Calu3 (cell line): ENCODE results near the gene ATOH8. TPM values are rescaled to one million over a fixed set of nuclear protein-coding genes. Genes with fewer than 3 reads are reported as not detected.
A peak's percentile ranks its signal among the peaks of the same experiment; 100 is the strongest.

ENCODE experiments used
- BruUV-seq: library from RNA; stranded (reverse); fragments of 400-500 nt; replicated peaks from 2 replicates; lab custom pipeline; 2021; lab: Mats Ljungman, UMichigan
- CTCF ChIA-PET: fragments of 300-600 bp; sonication (Branson Sonifier 250); formaldehyde crosslinking; loops from one replicate; lab custom pipeline; 2022; ENCODE audit warnings: antibody characterized with exemption; lab: Charles Lee
- DNase-seq: peaks from one replicate; pipeline ENCODE4 v3.0.0; 2022
- H3K27ac Mint-ChIP-seq: one replicate; pipeline ENCODE4 v1.8.0; 2022; ENCODE audit warnings: mixed read lengths; ENCODE audit not compliant: unreplicated experiment
- H3K27me3 Mint-ChIP-seq: one replicate; pipeline ENCODE4 v1.8.0; 2022; ENCODE audit warnings: mixed read lengths; ENCODE audit not compliant: unreplicated experiment
- H3K36me3 Mint-ChIP-seq: one replicate; pipeline ENCODE4 v1.8.0; 2022; ENCODE audit warnings: mild to moderate bottlenecking, moderate library complexity, mixed read lengths; ENCODE audit not compliant: insufficient read depth, unreplicated experiment
- H3K4me1 Mint-ChIP-seq: one replicate; pipeline ENCODE4 v1.8.0; 2022; ENCODE audit warnings: mild to moderate bottlenecking, low read depth, mixed read lengths; ENCODE audit not compliant: unreplicated experiment
- H3K4me3 Mint-ChIP-seq: one replicate; pipeline ENCODE4 v1.8.0; 2022; ENCODE audit warnings: mild to moderate bottlenecking, low read depth, moderate library complexity, mixed read lengths; ENCODE audit not compliant: unreplicated experiment
- H3K9me3 Mint-ChIP-seq: one replicate; pipeline ENCODE4 v1.8.0; 2022; ENCODE audit warnings: low read depth, mixed read lengths; ENCODE audit not compliant: unreplicated experiment
- intact Hi-C: fragments of 100-400 bp; cut with micrococcal nuclease; formaldehyde crosslinking; loops from one replicate; pipeline ENCODE4 v1.10.0; 2022; ENCODE audit not compliant: unreplicated experiment
- total RNA-seq: library from RNA; stranded (reverse); gene quantifications from 2 replicates; pipeline ENCODE4 v1.2.3, GENCODE V29; 2022
- TF ChIP-seq, protein P1 (sequence below): fragments of 200-600 bp; IDR thresholded peaks from one replicate; pipeline ENCODE4 v1.8.0; 2022; ENCODE audit warnings: antibody characterized with exemption; ENCODE audit not compliant: unreplicated experiment

ATOH8 gene
- total RNA-seq, 1 experiment from 2014 or later: 0.19 TPM

DNA sequence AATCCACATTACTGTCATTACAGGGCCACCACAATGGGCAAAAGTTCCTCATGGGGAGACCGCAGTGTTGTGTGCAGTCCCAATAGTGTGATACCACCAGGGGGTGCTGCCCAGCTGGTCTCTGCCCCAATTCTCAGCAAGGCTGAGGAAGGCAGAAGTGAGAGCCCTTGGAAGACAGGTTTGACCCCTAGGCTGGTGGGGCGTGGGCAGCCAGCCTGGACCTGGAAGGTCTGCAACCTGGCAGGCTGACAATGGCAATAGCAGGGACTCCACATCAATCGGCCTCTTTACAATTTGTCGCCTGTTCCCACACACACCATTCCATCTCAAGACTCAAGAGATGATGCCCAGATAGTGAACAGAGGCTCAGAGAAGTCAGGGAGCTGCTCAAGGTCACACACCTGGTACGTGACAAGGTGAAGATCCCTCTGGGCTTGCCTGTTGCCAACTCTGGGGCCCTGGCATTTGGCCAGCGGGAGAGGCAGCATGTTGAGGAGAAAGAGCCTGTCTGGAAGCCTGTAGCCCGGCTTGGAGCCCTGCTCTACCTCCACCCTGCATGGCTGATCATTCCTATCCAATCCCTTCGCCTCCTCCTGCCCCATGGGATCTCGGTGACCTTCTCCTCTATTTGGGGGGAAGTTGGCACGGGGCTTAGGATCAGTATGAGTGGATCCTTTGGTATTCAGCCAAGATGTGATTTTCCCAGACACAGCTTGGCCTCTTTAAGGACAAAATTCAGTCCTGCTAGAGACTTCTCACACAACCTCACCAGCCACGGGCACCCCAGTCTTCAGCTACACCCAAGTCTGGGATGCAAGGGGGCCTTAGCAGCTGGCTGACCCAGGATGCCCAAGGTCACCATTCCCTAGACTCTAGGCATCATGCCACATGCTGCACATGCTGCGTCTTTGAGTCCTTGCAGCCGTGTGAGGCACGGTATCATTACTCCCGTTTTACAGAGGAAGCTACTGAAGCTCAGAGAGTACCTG is 2.9 kb upstream of the ATOH8 start:
- peaks cover 15% of the 10 kb centered on the region for H3K4me1 Mint-ChIP-seq
- TF ChIP-seq, protein P1, sequence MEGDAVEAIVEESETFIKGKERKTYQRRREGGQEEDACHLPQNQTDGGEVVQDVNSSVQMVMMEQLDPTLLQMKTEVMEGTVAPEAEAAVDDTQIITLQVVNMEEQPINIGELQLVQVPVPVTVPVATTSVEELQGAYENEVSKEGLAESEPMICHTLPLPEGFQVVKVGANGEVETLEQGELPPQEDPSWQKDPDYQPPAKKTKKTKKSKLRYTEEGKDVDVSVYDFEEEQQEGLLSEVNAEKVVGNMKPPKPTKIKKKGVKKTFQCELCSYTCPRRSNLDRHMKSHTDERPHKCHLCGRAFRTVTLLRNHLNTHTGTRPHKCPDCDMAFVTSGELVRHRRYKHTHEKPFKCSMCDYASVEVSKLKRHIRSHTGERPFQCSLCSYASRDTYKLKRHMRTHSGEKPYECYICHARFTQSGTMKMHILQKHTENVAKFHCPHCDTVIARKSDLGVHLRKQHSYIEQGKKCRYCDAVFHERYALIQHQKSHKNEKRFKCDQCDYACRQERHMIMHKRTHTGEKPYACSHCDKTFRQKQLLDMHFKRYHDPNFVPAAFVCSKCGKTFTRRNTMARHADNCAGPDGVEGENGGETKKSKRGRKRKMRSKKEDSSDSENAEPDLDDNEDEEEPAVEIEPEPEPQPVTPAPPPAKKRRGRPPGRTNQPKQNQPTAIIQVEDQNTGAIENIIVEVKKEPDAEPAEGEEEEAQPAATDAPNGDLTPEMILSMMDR: peak; percentile 73
- CTCF ChIA-PET: interaction anchor here (0.5 to 2.7 kb wide), 8 partner anchors 10 to 337 kb away, joined by 3 to 16 read pairs (median 4); no protein-coding TSS in a partner anchor
- H3K36me3 Mint-ChIP-seq: peaks cover 5% of the 10 kb centered on the region
- H3K27ac Mint-ChIP-seq: no peak overlapping the region
- BruUV-seq: no TSS peak
- H3K27me3 Mint-ChIP-seq: peaks cover 70% of the 10 kb centered on the region
- H3K4me3 Mint-ChIP-seq: no peak overlapping the region
- DNase-seq: peak; percentile 85
- no peaks in the 10 kb centered on the region for H3K9me3 Mint-ChIP-seq
- intact Hi-C loops: loop anchor here (1.0 kb wide), 1 partner anchor 63 kb away; no protein-coding TSS in a partner anchor

DNA sequence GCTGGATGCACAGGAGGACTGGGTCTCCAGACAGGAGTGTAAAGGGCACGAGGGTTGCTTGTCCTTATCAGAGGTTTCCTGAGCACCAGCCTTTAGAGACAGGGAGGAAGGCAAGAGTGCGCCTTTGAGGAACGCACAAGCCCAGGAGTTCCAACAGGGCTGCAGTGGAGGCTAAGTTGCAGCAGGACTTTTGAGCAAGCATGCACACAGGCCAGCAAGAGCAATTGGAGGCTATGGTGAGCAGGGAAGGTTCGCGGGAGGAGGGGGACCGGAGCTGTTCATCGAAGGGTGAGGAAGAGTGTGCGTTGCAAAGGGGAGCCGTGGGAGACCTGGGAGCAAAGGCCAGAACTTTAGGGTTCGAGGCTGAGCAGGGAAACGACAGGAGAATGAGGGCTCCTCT is 2.2 kb upstream of the ATOH8 start:
- H3K36me3 Mint-ChIP-seq: peaks cover 5% of the 10 kb centered on the region
- no peak for DNase-seq
- H3K9me3 Mint-ChIP-seq: no peaks in the 10 kb centered on the region
- CTCF ChIA-PET: interaction anchor here (1.4 to 2.3 kb wide), 4 partner anchors 9 to 63 kb away, joined by 3 to 16 read pairs (median 6); no protein-coding TSS in a partner anchor
- H3K27me3 Mint-ChIP-seq: peaks cover 77% of the 10 kb centered on the region
- intact Hi-C loops: no loop called here
- H3K27ac Mint-ChIP-seq: no peak overlapping the region
- BruUV-seq: no TSS peak
- TF ChIP-seq, protein P1: no peak
- peaks cover 15% of the 10 kb centered on the region for H3K4me1 Mint-ChIP-seq
- H3K4me3 Mint-ChIP-seq: no peak overlapping the region

DNA sequence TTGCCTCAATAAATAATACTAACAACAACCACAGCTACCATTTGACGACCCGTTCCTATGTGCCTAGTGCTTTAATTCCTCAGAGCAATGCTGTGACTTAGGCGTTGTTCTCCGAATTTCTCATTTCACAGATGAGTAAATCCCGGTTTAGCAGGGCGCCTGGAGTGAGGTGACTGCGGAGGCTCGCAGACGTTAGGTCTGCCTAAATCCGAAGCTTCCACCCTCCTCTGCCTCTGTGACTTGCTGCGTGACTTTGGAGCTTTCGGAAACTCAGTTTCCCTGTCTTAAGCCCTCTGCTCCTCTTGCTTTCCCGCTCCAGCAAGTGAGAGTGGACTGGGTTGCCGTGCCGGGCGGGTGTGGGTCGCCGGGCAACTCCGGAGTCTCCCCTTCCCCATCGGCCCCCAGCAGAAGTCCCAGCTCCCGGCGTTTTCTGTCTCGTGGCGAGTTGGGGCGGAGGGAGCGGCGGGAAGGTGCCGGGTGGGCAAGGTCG is 711 bp upstream of the ATOH8 start:
- Mint-ChIP-seq H3K27me3 (peaks cover 76% of the 10 kb centered on the region), H3K9me3 (no peaks in the 10 kb centered on the region), H3K36me3 (peaks cover 5% of the 10 kb centered on the region), H3K4me1 (peaks cover 15% of the 10 kb centered on the region), H3K4me3 (peak overlapping the region; percentile 77), H3K27ac (no peak overlapping the region)
- TF ChIP-seq, protein P1: no peak
- DNase-seq: no peak
- intact Hi-C loops: no loop called here
- CTCF ChIA-PET: interaction anchor here (0.6 to 0.8 kb wide), 2 partner anchors 8 to 10 kb away, joined by 3 read pairs; no protein-coding TSS in a partner anchor
- no TSS peak for BruUV-seq

DNA sequence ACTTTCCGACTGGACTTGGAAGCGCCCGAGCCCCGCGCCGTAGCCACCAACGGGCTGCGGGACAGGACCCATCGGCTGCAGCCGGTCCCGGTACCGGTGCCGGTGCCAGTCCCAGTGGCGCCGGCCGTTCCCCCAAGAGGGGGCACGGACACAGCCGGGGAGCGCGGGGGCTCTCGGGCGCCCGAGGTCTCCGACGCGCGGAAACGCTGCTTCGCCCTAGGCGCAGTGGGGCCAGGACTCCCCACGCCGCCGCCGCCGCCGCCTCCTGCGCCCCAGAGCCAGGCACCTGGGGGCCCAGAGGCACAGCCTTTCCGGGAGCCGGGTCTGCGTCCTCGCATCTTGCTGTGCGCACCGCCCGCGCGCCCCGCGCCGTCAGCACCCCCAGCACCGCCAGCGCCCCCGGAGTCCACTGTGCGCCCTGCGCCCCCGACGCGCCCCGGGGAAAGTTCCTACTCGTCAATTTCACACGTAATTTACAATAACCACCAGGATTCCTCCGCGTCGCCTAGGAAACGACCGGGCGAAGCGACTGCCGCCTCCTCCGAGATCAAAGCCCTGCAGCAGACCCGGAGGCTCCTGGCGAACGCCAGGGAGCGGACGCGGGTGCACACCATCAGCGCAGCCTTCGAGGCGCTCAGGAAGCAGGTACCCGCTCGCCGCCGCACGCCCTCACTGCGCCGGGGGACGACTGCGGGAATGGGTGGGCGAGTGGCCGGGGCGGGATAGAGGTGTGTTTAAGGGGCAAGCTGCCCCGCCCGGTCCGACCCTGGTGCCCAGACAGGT is 713 bp downstream of the ATOH8 start:
- no TSS peak for BruUV-seq
- peaks cover 5% of the 10 kb centered on the region for H3K36me3 Mint-ChIP-seq
- H3K27ac Mint-ChIP-seq: no peak overlapping the region
- H3K4me3 Mint-ChIP-seq: peak overlapping the region; percentile 77
- intact Hi-C loops: no loop called here
- H3K9me3 Mint-ChIP-seq: no peaks in the 10 kb centered on the region
- peaks cover 72% of the 10 kb centered on the region for H3K27me3 Mint-ChIP-seq
- CTCF ChIA-PET: no interaction called here
- H3K4me1 Mint-ChIP-seq: peaks cover 15% of the 10 kb centered on the region
- TF ChIP-seq, protein P1: no peak
- peak; percentile 30 for DNase-seq
